ENCODE data around the gene PIK3AP1. TPM values are rescaled to one million over a fixed set of nuclear protein-coding genes. Genes with fewer than 3 reads are reported as not detected.
A peak's percentile ranks its signal among the peaks of the same experiment; 100 is the strongest.
"Not testable (repeated sequence)": the region's sequence is repeated elsewhere in the genome, so short reads cannot be mapped to it uniquely, and the experiment has no call there.

The PIK3AP1 gene
- total RNA-seq, 1 donor from 2014 or later = 5.9 TPM

DNA sequence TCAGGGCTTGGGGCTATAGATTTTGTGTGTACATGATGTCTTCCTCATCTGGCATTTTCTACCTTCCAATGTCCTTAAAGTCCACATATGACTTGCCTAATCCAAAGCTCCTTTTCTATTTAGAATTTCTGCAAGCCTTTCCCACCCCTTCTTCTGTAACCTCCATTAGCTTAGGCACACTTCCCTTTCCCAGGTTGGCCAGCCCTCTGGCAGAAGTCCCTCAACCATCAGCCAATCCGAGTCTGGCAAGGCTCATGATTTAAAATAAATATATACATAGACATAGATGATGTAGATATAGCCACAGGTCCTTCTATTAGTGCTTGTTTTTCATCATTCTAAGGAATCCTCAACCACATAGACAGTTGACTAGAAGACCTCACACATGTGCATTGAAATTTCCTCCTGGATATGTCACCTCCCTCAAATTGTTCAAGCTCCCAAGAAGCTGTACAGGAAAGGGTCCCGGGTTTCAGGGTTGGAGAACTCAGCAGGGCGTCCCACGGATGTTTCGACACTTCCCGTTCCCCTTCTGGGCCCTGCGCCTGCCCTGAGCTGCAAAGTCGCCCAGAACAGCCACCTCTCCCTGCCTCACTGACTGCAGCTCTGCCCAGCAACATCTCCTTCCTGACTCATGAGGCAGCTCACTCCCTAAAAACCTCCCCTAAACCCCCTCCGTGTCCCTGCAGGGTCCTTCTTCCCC lies 20.4 kb upstream of the PIK3AP1 start:
- no peak overlapping the region for H3K4me3 ChIP-seq
- no peaks in the 10 kb centered on the region for H3K27me3 ChIP-seq
- H3K36me3 ChIP-seq = no peaks in the 10 kb centered on the region
- no peaks in the 10 kb centered on the region for H3K4me1 ChIP-seq
- H3K27ac ChIP-seq = no peak overlapping the region
- peak in 1 of 2 donors; percentile 73 for DNase-seq (ENCODE audit: low spot score in 2 of 2)
- no peaks in the 10 kb centered on the region for H3K9me3 ChIP-seq
- no peak for TF ChIP-seq CTCF (IDR thresholded peaks at IDR 0.05)
- intact Hi-C loops (cut with DNase I) = loop anchor here (10.0 kb wide), 1 partner anchor 346 kb away; no protein-coding TSS in a partner anchor

DNA sequence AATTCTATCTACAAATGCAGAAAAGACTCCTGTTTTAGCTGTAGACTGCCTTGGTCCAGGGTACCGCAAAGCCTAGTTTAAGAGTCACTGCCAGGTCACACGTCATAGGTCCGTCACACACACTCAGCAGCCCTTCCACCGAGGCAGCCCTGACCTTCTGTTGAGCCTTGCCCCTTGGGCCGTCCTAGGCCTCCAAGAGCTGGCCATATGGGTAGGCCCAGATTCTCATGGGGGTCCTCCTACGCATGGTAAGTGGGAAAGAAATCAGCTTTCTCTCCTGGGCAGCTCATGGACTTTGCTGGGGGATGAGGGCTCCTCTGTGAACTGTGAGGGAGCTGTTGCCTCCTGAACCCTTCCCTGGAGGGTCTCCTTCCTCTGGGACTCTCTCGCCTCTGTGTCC lies 19.8 kb upstream of the PIK3AP1 start:
- DNase-seq (ENCODE audit: low spot score in 2 of 2) = no peak
- H3K4me3 ChIP-seq = no peak overlapping the region
- H3K27ac ChIP-seq = no peak overlapping the region
- H3K9me3 ChIP-seq = no peaks in the 10 kb centered on the region
- H3K4me1 ChIP-seq = no peaks in the 10 kb centered on the region
- intact Hi-C loops (cut with DNase I) = loop anchor here (10.0 kb wide), 1 partner anchor 345 kb away; no protein-coding TSS in a partner anchor
- H3K36me3 ChIP-seq = no peaks in the 10 kb centered on the region
- H3K27me3 ChIP-seq = no peaks in the 10 kb centered on the region
- TF ChIP-seq CTCF (IDR thresholded peaks at IDR 0.05) = no peak

DNA sequence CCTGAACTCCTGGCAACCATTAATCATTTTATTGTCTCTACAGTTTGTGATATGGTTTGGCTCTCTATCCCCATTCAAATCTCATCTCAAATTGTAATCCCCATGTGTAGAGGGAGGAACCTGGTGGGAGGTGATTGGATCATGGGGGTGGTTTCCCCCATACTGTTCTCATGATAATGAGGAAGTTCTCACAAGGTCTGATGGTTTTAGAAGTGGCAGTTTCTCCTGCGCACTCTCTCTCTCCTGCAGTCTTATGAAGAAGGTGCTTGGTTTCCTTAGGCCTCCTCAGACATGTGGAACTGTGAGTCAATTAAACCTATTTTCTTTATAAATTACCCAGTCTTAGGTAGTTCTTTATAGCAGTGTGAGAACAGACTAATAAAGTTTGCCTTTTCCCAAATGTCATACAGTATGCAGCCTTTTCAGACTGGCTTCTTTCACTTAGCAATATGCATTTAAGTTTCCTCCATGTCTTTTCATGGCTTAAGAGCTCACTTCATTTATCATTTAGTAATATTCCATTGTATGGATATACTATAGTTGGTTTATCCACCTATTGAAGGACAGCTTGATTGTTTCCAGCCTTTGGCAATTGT lies 17.1 kb upstream of the PIK3AP1 start:
- H3K9me3 ChIP-seq; H3K4me3 ChIP-seq; intact Hi-C loops (cut with DNase I); DNase-seq (ENCODE audit: low spot score in 2 of 2); H3K27me3 ChIP-seq; H3K36me3 ChIP-seq; H3K27ac ChIP-seq; H3K4me1 ChIP-seq: not testable (repeated sequence)

DNA sequence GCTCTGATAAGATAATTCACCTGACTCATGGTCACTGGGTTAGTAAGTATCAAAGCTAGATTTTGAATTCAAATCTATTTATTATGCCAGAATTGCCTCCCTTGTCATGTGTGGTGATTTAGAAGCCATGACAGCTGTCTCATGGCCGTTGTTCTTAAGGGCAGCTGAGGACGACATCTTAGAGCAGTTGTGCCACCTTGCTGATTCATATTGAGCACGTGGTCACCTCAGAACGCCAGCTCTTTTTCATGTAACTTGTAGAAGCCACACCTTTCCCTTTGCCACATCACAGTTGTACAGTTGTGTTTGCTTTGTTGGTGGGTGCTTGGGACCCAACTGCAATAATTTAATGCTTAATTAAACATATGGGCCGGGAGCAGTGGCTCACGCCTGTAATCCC lies 4.3 kb upstream of the PIK3AP1 start:
- no peak for TF ChIP-seq CTCF (IDR thresholded peaks at IDR 0.05)
- no peak for DNase-seq (ENCODE audit: low spot score in 2 of 2)
- Histone ChIP-seq H3K4me3 (no peak overlapping the region), H3K9me3 (no peaks in the 10 kb centered on the region), H3K27ac (no peak overlapping the region), H3K27me3 (no peaks in the 10 kb centered on the region), H3K4me1 (peaks cover 0 to 6% of the 10 kb centered on the region in 2 donors), H3K36me3 (no peaks in the 10 kb centered on the region)
- intact Hi-C loops (cut with DNase I) = no loop called here

GRCh38 chr10:96721207-96721572 lies 876 bp upstream of the PIK3AP1 start:
- no peak for TF ChIP-seq CTCF (IDR thresholded peaks at IDR 0.05)
- H3K4me3 ChIP-seq = peak overlapping the region; percentile 65 to 73

DNA sequence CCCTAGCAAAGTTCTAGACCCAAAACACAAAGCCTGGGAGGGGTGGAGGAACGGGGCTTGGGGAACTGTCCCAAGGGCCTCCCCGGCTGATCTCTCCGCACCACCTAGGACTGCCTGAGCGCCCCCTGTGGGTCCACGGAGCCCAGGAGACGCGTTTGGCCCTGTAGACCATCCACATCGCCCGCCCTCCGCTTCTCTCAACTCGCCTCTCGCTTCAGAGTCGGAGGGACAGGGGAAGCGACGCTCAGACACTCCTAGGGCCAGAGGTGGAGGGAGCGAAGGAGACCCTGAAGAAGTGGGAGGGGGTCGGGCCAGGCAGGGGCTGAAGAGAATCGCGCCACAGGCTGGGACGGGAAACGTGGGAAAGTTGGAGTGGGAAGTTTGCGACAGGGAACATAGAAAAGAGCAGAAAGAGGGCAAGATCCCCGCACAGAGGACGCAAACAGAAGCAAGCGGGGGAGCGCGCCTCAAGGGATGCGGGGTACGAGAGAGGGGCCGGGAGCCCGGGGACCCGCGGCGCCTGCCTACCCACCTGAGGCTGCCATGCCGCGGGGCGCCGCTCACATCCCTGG lies 378 bp downstream of the PIK3AP1 start:
- Histone ChIP-seq H3K27me3 (no peaks in the 10 kb centered on the region), H3K27ac (no peak overlapping the region), H3K4me1 (peaks cover 0 to 6% of the 10 kb centered on the region in 2 donors), H3K9me3 (no peaks in the 10 kb centered on the region), H3K4me3 (peak overlapping the region; percentile 65 to 73), H3K36me3 (no peaks in the 10 kb centered on the region)
- intact Hi-C loops (cut with DNase I) = no loop called here
- peak in 2 of 3 experiments; percentile 7 to 37 for TF ChIP-seq CTCF (IDR thresholded peaks at IDR 0.05)
- peak in 1 of 2 donors; percentile 75 for DNase-seq (ENCODE audit: low spot score in 2 of 2)

More at GRCh38 chr10:96721207-96721572, 876 bp upstream of the PIK3AP1 start:
- DNase-seq (ENCODE audit: low spot score in 2 of 2) = no peak
- Histone ChIP-seq H3K4me1 (peaks cover 0 to 6% of the 10 kb centered on the region in 2 donors), H3K27me3 (no peaks in the 10 kb centered on the region), H3K27ac (no peak overlapping the region), H3K9me3 (no peaks in the 10 kb centered on the region), H3K36me3 (no peaks in the 10 kb centered on the region)
- intact Hi-C loops (cut with DNase I) = no loop called here
